Small intestine (tissue), 7 donors: ENCODE measurements around the gene TRPM3. TPM values are rescaled to one million over a fixed set of nuclear protein-coding genes. Genes with fewer than 3 reads are reported as not detected.
"Not testable (repeated sequence)": the region's sequence is repeated elsewhere in the genome, so short reads cannot be mapped to it uniquely, and the experiment has no call there.

Experiments used
- DNase-seq, 2 donors: peaks; one replicate each; pipeline versions ENCODE4 v3.0.0 to v3.0.0-alpha.2; 2013
- FAIRE-seq: peaks from 2 replicates; lab custom pipeline; 2012; peaks lifted over from hg19 to GRCh38; lab: Jason Lieb, UNC
- H3K27ac ChIP-seq, 3 donors: one replicate each; pipeline ENCODE4 v1.5.1; 2013; ENCODE audit warnings: low read length in 2 of 3, mild to moderate bottlenecking in 2 of 3, control low read depth in 1 of 3, inconsistent platforms in 1 of 3, low read depth in 1 of 3, moderate library complexity in 1 of 3
- H3K27me3 ChIP-seq, 3 donors: one replicate each; pipeline ENCODE4 v1.6.1; 2013; ENCODE audit warnings: low read length in 3 of 3, inconsistent platforms in 1 of 3; ENCODE audit not compliant: control insufficient read depth in 3 of 3, insufficient read depth in 3 of 3
- H3K36me3 ChIP-seq, 3 donors: one replicate each; pipeline ENCODE4 v1.6.1; 2013; ENCODE audit warnings: low read length in 3 of 3, inconsistent platforms in 1 of 3, low read depth in 1 of 3, mild to moderate bottlenecking in 1 of 3, moderate library complexity in 1 of 3; ENCODE audit not compliant: control insufficient read depth in 3 of 3, insufficient read depth in 2 of 3
- H3K4me1 ChIP-seq, 3 donors: one replicate each; pipeline ENCODE4 v1.6.1; 2013; ENCODE audit warnings: low read length in 2 of 3, inconsistent platforms in 1 of 3, low read depth in 1 of 3, mild to moderate bottlenecking in 1 of 3, moderate library complexity in 1 of 3; ENCODE audit not compliant: control insufficient read depth in 3 of 3, insufficient read depth in 2 of 3
- H3K4me3 ChIP-seq, 3 donors: one replicate each; pipeline ENCODE4 v1.5.1; 2013; ENCODE audit warnings: low read length in 3 of 3, control low read depth in 1 of 3, inconsistent platforms in 1 of 3, low read depth in 1 of 3, mild to moderate bottlenecking in 1 of 3, moderate library complexity in 1 of 3
- H3K9me3 ChIP-seq, 2 donors: one replicate each; pipeline ENCODE4 v1.6.1; 2013; ENCODE audit warnings: low read depth in 1 of 2, low read length in 1 of 2; ENCODE audit not compliant: control insufficient read depth in 2 of 2, insufficient read depth in 1 of 2
- WGBS, 3 donors: extraction: QIAGEN DNeasy Blood & Tissue Kit; methylation state at CpG; one replicate each; pipeline ENCODE4 v1.1.7; 2013; 5-methylcytosine and 5-hydroxymethylcytosine counted together
- polyA plus RNA-seq, 4 donors: library from polyadenylated mRNA; stranded (reverse) in 3 of 4; unstranded in 1 of 4; fragments of 200-250 nt in 3 of 4; fragments of 120-200 nt in 1 of 4; gene quantifications; one replicate each; pipeline versions ENCODE4 v1.2.1 to v1.2.3, GENCODE V29; 2013
- donor health status: healthy with polysubstance abuse.
- donor health status: control.
- donor health status: control.
- donor health status: Bipolar disorder and iron deficiency.
- donor health status: healthy.

TRPM3 gene
- polyA plus RNA-seq, 4 donors = 0.15 to 2.5 (median 0.78) TPM

- H3K36me3 ChIP-seq = no peaks in the 10 kb centered on the region
- DNase-seq = no peak
- no peaks in the 10 kb centered on the region for H3K4me1 ChIP-seq
- no peak overlapping the region for H3K4me3 ChIP-seq
- no peak for FAIRE-seq
- H3K9me3 ChIP-seq = no peaks in the 10 kb centered on the region
- WGBS, 3 donors = 95 to 100% (median 95%) methylated on average over 4 of the region's 4 CpGs
- peaks cover 0 to 1% (median 0%) of the 10 kb centered on the region in 3 donors for H3K27me3 ChIP-seq
- no peak overlapping the region for H3K27ac ChIP-seq
Measured at GRCh38 chr9:70634696-70635095, 486.7 kb downstream of the TRPM3 start.

GRCh38 chr9:70630971-70631370 lies 490.4 kb downstream of the TRPM3 start:
- FAIRE-seq = no peak
- no peaks in the 10 kb centered on the region for H3K36me3 ChIP-seq
- WGBS, 3 donors = 87 to 95% (median 93%) methylated on average over 3 of the region's 3 CpGs
- no peak overlapping the region for H3K4me3 ChIP-seq
- DNase-seq = no peak
- no peaks in the 10 kb centered on the region for H3K4me1 ChIP-seq
- no peaks in the 10 kb centered on the region for H3K27me3 ChIP-seq
- H3K9me3 ChIP-seq = no peaks in the 10 kb centered on the region
- no peak overlapping the region for H3K27ac ChIP-seq

- not testable (repeated sequence) for FAIRE-seq, H3K36me3 ChIP-seq, H3K9me3 ChIP-seq, H3K27ac ChIP-seq, H3K4me3 ChIP-seq, DNase-seq, H3K27me3 ChIP-seq, H3K4me1 ChIP-seq
- 60 to 73% (median 69%) methylated on average over 13 to 15 of the region's 15 CpGs for WGBS, 3 donors
Measured at GRCh38 chr9:70629080-70629685, 492.2 kb downstream of the TRPM3 start.

- FAIRE-seq = no peak
- no peak overlapping the region for H3K27ac ChIP-seq
- H3K36me3 ChIP-seq = no peaks in the 10 kb centered on the region
- H3K4me1 ChIP-seq = no peaks in the 10 kb centered on the region
- no peak overlapping the region for H3K4me3 ChIP-seq
- WGBS, 3 donors = 64 to 80% (median 72%) methylated on average over 13 of the region's 13 CpGs
- H3K27me3 ChIP-seq = no peaks in the 10 kb centered on the region
- DNase-seq = no peak
- no peaks in the 10 kb centered on the region for H3K9me3 ChIP-seq
Measured at GRCh38 chr9:70625078-70625477, 496.3 kb downstream of the TRPM3 start.

GRCh38 chr9:70618784-70619183 lies 502.6 kb downstream of the TRPM3 start:
- no peaks in the 10 kb centered on the region for H3K27me3 ChIP-seq
- FAIRE-seq = no peak
- no peak overlapping the region for H3K27ac ChIP-seq
- H3K4me3 ChIP-seq = no peak overlapping the region
- no peak for DNase-seq
- no peaks in the 10 kb centered on the region for H3K9me3 ChIP-seq
- H3K4me1 ChIP-seq = no peaks in the 10 kb centered on the region
- 78 to 91% (median 90%) methylated on average over 17 of the region's 17 CpGs for WGBS, 3 donors
- H3K36me3 ChIP-seq = no peaks in the 10 kb centered on the region

DNA sequence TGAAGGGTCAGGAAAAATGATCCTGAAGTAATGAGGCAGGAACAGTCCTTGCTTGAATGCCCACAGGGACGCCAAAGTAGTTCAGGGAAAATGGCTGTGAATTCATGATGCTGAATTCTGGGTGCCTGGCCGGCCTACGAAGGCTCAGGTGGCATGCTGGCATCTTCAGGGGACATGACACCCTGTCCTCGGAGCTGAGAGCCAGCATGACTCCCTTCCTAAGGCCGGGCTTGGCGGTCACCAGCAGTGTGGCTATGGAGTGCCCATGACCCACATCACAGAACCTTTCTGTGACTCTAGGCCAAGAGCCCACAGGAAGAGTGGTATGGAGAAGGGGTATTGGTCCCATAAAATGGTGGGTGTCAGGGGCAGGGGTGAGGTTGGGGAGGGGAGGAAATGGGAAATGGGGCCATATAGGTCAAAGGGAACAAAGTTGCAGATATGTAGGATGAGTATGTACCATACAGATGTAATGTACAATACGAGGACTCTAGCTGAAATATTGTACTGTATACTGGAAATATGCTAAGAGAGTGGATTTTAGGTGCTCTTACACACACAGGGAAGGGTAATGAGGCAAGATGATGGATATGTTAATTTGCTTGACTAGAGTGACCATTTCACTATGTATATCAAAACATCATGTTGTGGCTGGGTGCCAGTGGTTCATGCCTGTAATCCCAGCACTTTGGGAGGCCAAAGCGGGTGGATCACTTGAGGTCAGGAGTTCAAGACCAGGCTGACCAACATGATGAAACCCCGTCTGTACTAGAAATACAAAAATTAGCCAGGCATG lies 504.2 kb downstream of the TRPM3 start:
- no peak for DNase-seq
- H3K4me3 ChIP-seq = no peak overlapping the region
- no peak for FAIRE-seq
- H3K9me3 ChIP-seq = no peaks in the 10 kb centered on the region
- H3K4me1 ChIP-seq = no peaks in the 10 kb centered on the region
- H3K27me3 ChIP-seq = no peaks in the 10 kb centered on the region
- 88 to 93% (median 90%) methylated on average over 9 of the region's 9 CpGs for WGBS, 3 donors
- no peaks in the 10 kb centered on the region for H3K36me3 ChIP-seq
- H3K27ac ChIP-seq = no peak overlapping the region

DNA sequence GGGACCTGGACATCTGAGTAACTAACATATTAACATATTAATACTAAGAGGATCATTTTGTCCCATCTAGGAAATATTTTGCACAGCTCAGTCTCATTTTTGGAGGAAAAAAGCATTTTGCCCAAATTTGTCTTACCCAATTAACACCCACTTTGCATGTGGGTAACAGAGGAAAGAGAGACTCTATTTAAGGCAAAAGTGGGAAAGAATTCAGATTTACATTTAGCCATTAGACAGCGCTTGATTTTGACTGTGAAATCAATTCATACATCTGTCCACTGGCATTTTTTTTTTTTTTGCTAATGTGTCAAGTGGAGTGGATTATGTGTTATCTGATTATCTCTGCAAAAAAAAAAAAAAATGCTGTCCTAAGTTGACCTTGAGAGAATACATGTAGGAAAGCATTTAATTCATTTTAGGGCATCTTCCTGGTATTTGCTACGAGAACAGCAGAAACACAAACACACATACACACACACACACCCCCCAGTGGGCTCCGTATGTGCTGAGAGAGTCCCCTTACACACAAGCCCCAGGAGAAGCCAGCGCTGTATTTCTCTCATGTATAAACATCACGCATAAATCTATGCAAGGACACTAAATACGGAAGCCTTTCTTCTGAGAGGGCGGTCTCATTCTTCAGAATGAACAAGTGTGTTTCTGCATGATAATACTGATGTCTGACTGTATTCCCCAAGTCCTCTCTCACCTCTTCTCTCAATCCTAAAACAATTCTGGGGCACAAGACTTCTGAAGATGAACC lies 505.0 kb downstream of the TRPM3 start:
- FAIRE-seq = no peak
- Histone ChIP-seq H3K27me3 (no peaks in the 10 kb centered on the region), H3K27ac (no peak overlapping the region), H3K9me3 (no peaks in the 10 kb centered on the region), H3K4me3 (no peak overlapping the region), H3K36me3 (no peaks in the 10 kb centered on the region), H3K4me1 (no peaks in the 10 kb centered on the region)
- WGBS, 3 donors = 86 to 90% (median 88%) methylated on average over 7 of the region's 7 CpGs
- no peak for DNase-seq

GRCh38 chr9:70615464-70616138 lies 505.8 kb downstream of the TRPM3 start:
- Histone ChIP-seq H3K4me3 (no peak overlapping the region), H3K27ac (peak overlapping the region in 2 of 3 donors; percentile 7 to 11), H3K4me1 (no peaks in the 10 kb centered on the region), H3K9me3 (no peaks in the 10 kb centered on the region), H3K36me3 (no peaks in the 10 kb centered on the region), H3K27me3 (no peaks in the 10 kb centered on the region)
- no peak for DNase-seq
- 71 to 89% (median 84%) methylated on average over 4 of the region's 4 CpGs for WGBS, 3 donors
- no peak for FAIRE-seq
